ENCODE results near the gene KLC3.

DNA sequence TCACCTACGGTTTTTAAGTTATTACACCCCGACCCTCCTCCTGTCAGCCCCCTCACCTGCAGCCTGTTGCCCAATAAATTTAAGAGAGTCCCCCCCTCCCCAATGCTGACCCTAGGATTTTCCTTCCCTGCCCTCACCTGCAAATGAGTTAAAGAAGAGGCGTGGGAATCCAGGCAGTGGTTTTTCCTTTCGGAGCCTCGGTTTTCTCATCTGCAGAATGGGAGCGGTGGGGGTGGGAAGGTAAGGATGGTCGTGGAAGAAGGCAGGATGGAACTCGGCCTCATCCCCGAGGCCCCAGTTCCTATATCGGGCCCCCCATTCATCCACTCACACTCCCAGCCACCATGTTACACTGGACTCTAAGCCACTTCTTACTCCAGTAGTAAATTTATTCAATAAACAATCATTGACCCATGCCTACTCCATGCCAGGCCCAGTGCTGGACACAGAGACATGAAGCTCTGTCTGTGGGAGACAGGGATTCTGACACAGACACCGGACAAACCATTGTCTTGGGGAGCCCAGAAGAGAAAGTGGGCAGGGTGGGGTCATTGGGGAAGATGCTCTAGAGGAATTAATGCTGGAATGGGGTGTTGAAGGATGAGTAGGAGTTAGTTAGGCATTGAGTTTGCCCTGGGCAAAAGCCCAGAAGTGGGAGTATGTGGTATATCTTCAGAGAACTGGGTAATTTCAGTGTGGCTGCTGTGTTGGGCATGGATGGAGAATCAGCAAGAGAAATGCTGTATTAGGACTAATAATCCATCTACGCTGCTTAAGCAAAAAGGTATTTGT, 37.1 kb upstream of the KLC3 start:
- no peak for TF ChIP-seq CREB1 (IDR thresholded peaks at IDR 0.05)
- TF ChIP-seq SIX5 (IDR thresholded peaks at IDR 0.05; ENCODE audit: low read depth, low read length), result no peak
- TF ChIP-seq, protein P1, sequence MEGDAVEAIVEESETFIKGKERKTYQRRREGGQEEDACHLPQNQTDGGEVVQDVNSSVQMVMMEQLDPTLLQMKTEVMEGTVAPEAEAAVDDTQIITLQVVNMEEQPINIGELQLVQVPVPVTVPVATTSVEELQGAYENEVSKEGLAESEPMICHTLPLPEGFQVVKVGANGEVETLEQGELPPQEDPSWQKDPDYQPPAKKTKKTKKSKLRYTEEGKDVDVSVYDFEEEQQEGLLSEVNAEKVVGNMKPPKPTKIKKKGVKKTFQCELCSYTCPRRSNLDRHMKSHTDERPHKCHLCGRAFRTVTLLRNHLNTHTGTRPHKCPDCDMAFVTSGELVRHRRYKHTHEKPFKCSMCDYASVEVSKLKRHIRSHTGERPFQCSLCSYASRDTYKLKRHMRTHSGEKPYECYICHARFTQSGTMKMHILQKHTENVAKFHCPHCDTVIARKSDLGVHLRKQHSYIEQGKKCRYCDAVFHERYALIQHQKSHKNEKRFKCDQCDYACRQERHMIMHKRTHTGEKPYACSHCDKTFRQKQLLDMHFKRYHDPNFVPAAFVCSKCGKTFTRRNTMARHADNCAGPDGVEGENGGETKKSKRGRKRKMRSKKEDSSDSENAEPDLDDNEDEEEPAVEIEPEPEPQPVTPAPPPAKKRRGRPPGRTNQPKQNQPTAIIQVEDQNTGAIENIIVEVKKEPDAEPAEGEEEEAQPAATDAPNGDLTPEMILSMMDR (IDR thresholded peaks at IDR 0.05; ENCODE audit: control extremely low read depth in 1 of 3, insufficient read depth in 1 of 3, low read depth in 1 of 3, low read length in 3 of 3), result no peak
- no peak for TF ChIP-seq EZH2 (IDR thresholded peaks at IDR 0.05; ENCODE audit: low read depth, low read length, severe bottlenecking)
- TF ChIP-seq TAF1 (IDR thresholded peaks at IDR 0.05; ENCODE audit: low read depth, low read length), result no peak
- TF ChIP-seq, protein P2, sequence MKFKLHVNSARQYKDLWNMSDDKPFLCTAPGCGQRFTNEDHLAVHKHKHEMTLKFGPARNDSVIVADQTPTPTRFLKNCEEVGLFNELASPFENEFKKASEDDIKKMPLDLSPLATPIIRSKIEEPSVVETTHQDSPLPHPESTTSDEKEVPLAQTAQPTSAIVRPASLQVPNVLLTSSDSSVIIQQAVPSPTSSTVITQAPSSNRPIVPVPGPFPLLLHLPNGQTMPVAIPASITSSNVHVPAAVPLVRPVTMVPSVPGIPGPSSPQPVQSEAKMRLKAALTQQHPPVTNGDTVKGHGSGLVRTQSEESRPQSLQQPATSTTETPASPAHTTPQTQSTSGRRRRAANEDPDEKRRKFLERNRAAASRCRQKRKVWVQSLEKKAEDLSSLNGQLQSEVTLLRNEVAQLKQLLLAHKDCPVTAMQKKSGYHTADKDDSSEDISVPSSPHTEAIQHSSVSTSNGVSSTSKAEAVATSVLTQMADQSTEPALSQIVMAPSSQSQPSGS (IDR thresholded peaks at IDR 0.05; ENCODE audit: low read length), result no peak
- TF ChIP-seq CEBPB (IDR thresholded peaks at IDR 0.05; ENCODE audit: low read depth, low read length), result no peak
- TF ChIP-seq POLR2A (IDR thresholded peaks at IDR 0.05; ENCODE audit: control extremely low read depth in 1 of 2, low read depth in 2 of 2, low read length in 2 of 2), result no peak
- no peak for TF ChIP-seq USF2 (IDR thresholded peaks at IDR 0.05; ENCODE audit: low read length)
- TF ChIP-seq CHD2 (IDR thresholded peaks at IDR 0.05; ENCODE audit: low read length), result no peak
- TF ChIP-seq YY1 (IDR thresholded peaks at IDR 0.05; ENCODE audit: low read depth, low read length), result no peak

Data from H1 (cell line).